Vagina (tissue), 2 donors: ENCODE results near the gene ATP6V1E1.

ENCODE experiments used
- CTCF ChIP-seq, 3 experiments: fragments of 450-650 bp in 2 of 3; fragments of 200-600 bp in 1 of 3; sonication (generic) in 1 of 3; IDR thresholded peaks; one replicate each; pipeline ENCODE4 v1.5.1; 2017 to 2019; ENCODE audit warnings: antibody characterized with exemption in 3 of 3, mild to moderate bottlenecking in 2 of 3, moderate library complexity in 2 of 3
- POLR2A ChIP-seq, 2 donors: fragments of 450-650 bp; IDR thresholded peaks; one replicate each; pipeline ENCODE4 v1.6.1; 2017; ENCODE audit warnings: antibody characterized with exemption in 2 of 2, mild to moderate bottlenecking in 2 of 2, moderate library complexity in 2 of 2
- POLR2AphosphoS5 ChIP-seq, 2 donors: sonication (generic); formaldehyde crosslinking; IDR thresholded peaks; one replicate each; pipeline ENCODE4 v1.9.0; 2017; ENCODE audit warnings: antibody characterized with exemption in 2 of 2, mild to moderate bottlenecking in 2 of 2, low read depth in 1 of 2; ENCODE audit not compliant: insufficient read depth in 1 of 2

GRCh38 chr22:17672417-17672991 lies 44.0 kb upstream of the ATP6V1E1 start:
- no peak for TF ChIP-seq CTCF (IDR thresholded peaks at IDR 0.05)
- no peak for TF ChIP-seq POLR2AphosphoS5 (IDR thresholded peaks at IDR 0.05; ENCODE audit: insufficient read depth in 1 of 2, low read depth in 1 of 2)
- TF ChIP-seq POLR2A (IDR thresholded peaks at IDR 0.05): no peak
